Caco-2 (cell line): ENCODE measurements around the gene SYNGR3. TPM values are rescaled to one million over a fixed set of nuclear protein-coding genes. Genes with fewer than 3 reads are reported as not detected.

Source experiments
- BruUV-seq: library from RNA; stranded (reverse); fragments of 400-500 nt; replicated peaks from 2 replicates; lab custom pipeline; 2021; lab: Mats Ljungman, UMichigan
- CTCF ChIA-PET: fragments of 300-600 bp; sonication (Branson Sonifier 250); formaldehyde crosslinking; loops from one replicate; lab custom pipeline; 2022; ENCODE audit warnings: antibody characterized with exemption; lab: Charles Lee
- POLR2A ChIA-PET: fragments of 300-600 bp; sonication (Branson Sonifier 250); formaldehyde crosslinking; loops from one replicate; lab custom pipeline; 2022; ENCODE audit warnings: antibody characterized with exemption; lab: Charles Lee
- DNase-seq, 2 experiments: peaks; one replicate each; pipeline versions ENCODE4 v3.0.0 to v3.0.0-alpha.2; 2020 to 2022
- H3K27me3 ChIP-seq: replicated peaks from 2 replicates; pipeline ENCODE4 v1.6.0; 2011; ENCODE audit warnings: low read length; ENCODE audit not compliant: control insufficient read depth, insufficient read depth
- H3K36me3 ChIP-seq: 2 replicates; pipeline ENCODE4 v1.5.1; 2011; ENCODE audit warnings: low read length; ENCODE audit not compliant: control insufficient read depth, insufficient read depth
- H3K4me1 ChIP-seq: fragments of 250-450 bp; sonication (Bioruptor Pico); 2 replicates; pipeline ENCODE4 v1.5.1; 2020; ENCODE audit warnings: mild to moderate bottlenecking
- H3K4me3 ChIP-seq: 2 replicates; pipeline ENCODE4 v1.5.1; 2011; ENCODE audit warnings: low read depth, mild to moderate bottlenecking, control low read depth, low read length
- H3K9me3 ChIP-seq: fragments of 250-450 bp; sonication (Bioruptor Pico); 2 replicates; pipeline ENCODE4 v1.5.1; 2020; ENCODE audit warnings: mild to moderate bottlenecking, moderate library complexity
- H3K27ac Mint-ChIP-seq: one replicate; pipeline ENCODE4 v1.8.0; 2022; ENCODE audit warnings: mixed read lengths; ENCODE audit not compliant: unreplicated experiment
- H3K27me3 Mint-ChIP-seq: one replicate; pipeline ENCODE4 v1.8.0; 2022; ENCODE audit warnings: mixed read lengths; ENCODE audit not compliant: insufficient read depth, unreplicated experiment
- H3K36me3 Mint-ChIP-seq: one replicate; pipeline ENCODE4 v1.8.0; 2022; ENCODE audit warnings: mild to moderate bottlenecking, mixed read lengths; ENCODE audit not compliant: insufficient read depth, unreplicated experiment
- H3K4me1 Mint-ChIP-seq: one replicate; pipeline ENCODE4 v1.8.0; 2022; ENCODE audit warnings: low read depth, mixed read lengths; ENCODE audit not compliant: unreplicated experiment
- H3K4me3 Mint-ChIP-seq: one replicate; pipeline ENCODE4 v1.8.0; 2022; ENCODE audit warnings: mild to moderate bottlenecking, moderate library complexity, mixed read lengths; ENCODE audit not compliant: unreplicated experiment
- H3K9me3 Mint-ChIP-seq: one replicate; pipeline ENCODE4 v1.8.0; 2022; ENCODE audit warnings: mixed read lengths; ENCODE audit not compliant: unreplicated experiment
- intact Hi-C: fragments of 100-400 bp; cut with micrococcal nuclease; formaldehyde crosslinking; loops from one replicate; pipeline ENCODE4 v1.10.0; 2022; ENCODE audit not compliant: unreplicated experiment
- total RNA-seq: library from RNA; stranded (reverse); gene quantifications from 2 replicates; pipeline ENCODE4 v1.2.3, GENCODE V29; 2022
- TF ChIP-seq, protein P1 (sequence below), 2 experiments: fragments of 200-600 bp in 1 of 2; IDR thresholded peaks; 1 replicate in 1 of 2; 2 replicates in 1 of 2; pipeline versions ENCODE4 v1.5.1 to v1.8.0; 2011 to 2022; ENCODE audit warnings: antibody characterized with exemption in 1 of 2, control low read depth in 1 of 2, inconsistent platforms in 1 of 2, low read depth in 1 of 2, low read length in 1 of 2, mild to moderate bottlenecking in 1 of 2, moderate library complexity in 1 of 2; ENCODE audit not compliant: insufficient read depth in 1 of 2, severe bottlenecking in 1 of 2, unreplicated experiment in 1 of 2

The SYNGR3 gene
- total RNA-seq, 1 experiment from 2014 or later, result 2.9 TPM

DNA sequence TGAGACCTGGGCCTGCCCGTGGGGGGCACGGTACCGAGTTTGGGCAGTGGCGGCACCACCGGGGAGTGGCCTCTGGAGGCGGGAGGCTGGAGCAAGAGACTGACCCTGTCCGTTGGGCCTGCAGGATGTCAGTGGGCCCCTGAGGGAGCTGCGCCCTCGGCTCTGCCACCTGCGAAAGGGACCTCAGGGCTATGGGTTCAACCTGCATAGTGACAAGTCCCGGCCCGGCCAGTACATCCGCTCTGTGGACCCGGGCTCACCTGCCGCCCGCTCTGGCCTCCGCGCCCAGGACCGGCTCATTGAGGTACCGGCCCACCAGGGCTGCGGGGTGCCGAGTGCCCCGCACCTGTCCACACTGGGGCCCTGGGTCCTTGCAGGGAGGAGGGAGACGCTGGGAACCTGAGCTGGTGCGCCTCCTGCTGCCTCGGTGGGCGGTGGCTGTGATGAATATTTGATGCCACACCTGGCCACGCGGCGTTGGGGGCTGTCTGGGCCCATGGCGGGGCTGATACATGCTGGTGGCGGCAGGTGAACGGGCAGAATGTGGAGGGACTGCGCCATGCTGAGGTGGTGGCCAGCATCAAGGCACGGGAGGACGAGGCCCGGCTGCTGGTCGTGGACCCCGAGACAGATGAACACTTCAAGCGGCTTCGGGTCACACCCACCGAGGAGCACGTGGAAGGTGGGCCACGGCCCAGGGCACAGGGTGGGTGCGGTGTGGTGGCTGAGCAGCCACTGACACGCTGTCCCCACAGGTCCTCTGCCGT lies 46.6 kb downstream of the SYNGR3 start:
- DNase-seq, result no peak
- POLR2A ChIA-PET, result interaction anchor here (0.6 kb wide), 1 partner anchor 454 kb away, joined by 4 read pairs; no protein-coding TSS in a partner anchor
- CTCF ChIA-PET, result no interaction called here
- intact Hi-C loops, result no loop called here
- TF ChIP-seq, protein P1, sequence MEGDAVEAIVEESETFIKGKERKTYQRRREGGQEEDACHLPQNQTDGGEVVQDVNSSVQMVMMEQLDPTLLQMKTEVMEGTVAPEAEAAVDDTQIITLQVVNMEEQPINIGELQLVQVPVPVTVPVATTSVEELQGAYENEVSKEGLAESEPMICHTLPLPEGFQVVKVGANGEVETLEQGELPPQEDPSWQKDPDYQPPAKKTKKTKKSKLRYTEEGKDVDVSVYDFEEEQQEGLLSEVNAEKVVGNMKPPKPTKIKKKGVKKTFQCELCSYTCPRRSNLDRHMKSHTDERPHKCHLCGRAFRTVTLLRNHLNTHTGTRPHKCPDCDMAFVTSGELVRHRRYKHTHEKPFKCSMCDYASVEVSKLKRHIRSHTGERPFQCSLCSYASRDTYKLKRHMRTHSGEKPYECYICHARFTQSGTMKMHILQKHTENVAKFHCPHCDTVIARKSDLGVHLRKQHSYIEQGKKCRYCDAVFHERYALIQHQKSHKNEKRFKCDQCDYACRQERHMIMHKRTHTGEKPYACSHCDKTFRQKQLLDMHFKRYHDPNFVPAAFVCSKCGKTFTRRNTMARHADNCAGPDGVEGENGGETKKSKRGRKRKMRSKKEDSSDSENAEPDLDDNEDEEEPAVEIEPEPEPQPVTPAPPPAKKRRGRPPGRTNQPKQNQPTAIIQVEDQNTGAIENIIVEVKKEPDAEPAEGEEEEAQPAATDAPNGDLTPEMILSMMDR (IDR thresholded peaks at IDR 0.05; ENCODE audit: insufficient read depth in 1 of 2, low read depth in 1 of 2, low read length in 1 of 2, severe bottlenecking in 1 of 2, unreplicated experiment in 1 of 2), result no peak
- peaks cover 29% of the 10 kb centered on the region for H3K4me1 ChIP-seq
- H3K4me1 Mint-ChIP-seq, result peaks cover 7% of the 10 kb centered on the region
- no peaks in the 10 kb centered on the region for H3K27me3 Mint-ChIP-seq
- peaks cover 16% of the 10 kb centered on the region for H3K36me3 Mint-ChIP-seq
- no peak overlapping the region for H3K4me3 ChIP-seq
- no peak overlapping the region for H3K27ac Mint-ChIP-seq
- H3K36me3 ChIP-seq, result no peaks in the 10 kb centered on the region; the same call in 1 of the 2 replicates
- H3K27me3 ChIP-seq, result no peaks in the 10 kb centered on the region
- BruUV-seq, result no TSS peak
- H3K9me3 ChIP-seq, result no peaks in the 10 kb centered on the region
- no peaks in the 10 kb centered on the region for H3K9me3 Mint-ChIP-seq
- no peak overlapping the region for H3K4me3 Mint-ChIP-seq

DNA sequence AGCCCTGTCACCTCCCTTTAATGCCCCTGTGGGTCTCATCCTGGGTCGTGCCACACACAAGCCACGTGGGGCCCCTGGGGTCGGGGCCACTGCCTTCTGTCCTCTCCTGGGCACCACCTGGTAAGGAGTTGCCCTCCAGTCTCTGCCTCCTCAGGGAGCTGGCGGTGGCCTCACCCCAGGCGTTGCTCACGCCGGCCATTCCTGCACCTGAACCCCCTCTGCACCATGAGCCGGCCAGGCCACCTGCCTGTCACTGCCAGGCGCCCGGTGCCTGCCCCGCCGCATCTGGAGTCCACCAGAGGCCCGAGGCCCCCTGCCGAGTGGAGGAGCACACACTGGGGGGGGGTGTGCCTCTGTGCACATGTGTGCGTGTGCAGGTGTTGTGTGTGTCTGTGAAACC lies 47.3 kb downstream of the SYNGR3 start:
- Histone ChIP-seq H3K4me3 (no peak overlapping the region), H3K9me3 (no peaks in the 10 kb centered on the region), H3K4me1 (peaks cover 29% of the 10 kb centered on the region), H3K36me3 (no peaks in the 10 kb centered on the region; the same call in 1 of the 2 replicates), H3K27me3 (no peaks in the 10 kb centered on the region)
- DNase-seq, result no peak
- TF ChIP-seq, protein P1 (IDR thresholded peaks at IDR 0.05; ENCODE audit: insufficient read depth in 1 of 2, low read depth in 1 of 2, low read length in 1 of 2, severe bottlenecking in 1 of 2, unreplicated experiment in 1 of 2), result no peak
- no TSS peak for BruUV-seq
- H3K4me1 Mint-ChIP-seq, result peaks cover 7% of the 10 kb centered on the region
- H3K27ac Mint-ChIP-seq, result no peak overlapping the region
- peaks cover 16% of the 10 kb centered on the region for H3K36me3 Mint-ChIP-seq
- no peaks in the 10 kb centered on the region for H3K27me3 Mint-ChIP-seq
- ChIA-PET CTCF (no interaction called here), POLR2A (no interaction called here)
- intact Hi-C loops, result no loop called here
- no peaks in the 10 kb centered on the region for H3K9me3 Mint-ChIP-seq
- H3K4me3 Mint-ChIP-seq, result no peak overlapping the region

DNA sequence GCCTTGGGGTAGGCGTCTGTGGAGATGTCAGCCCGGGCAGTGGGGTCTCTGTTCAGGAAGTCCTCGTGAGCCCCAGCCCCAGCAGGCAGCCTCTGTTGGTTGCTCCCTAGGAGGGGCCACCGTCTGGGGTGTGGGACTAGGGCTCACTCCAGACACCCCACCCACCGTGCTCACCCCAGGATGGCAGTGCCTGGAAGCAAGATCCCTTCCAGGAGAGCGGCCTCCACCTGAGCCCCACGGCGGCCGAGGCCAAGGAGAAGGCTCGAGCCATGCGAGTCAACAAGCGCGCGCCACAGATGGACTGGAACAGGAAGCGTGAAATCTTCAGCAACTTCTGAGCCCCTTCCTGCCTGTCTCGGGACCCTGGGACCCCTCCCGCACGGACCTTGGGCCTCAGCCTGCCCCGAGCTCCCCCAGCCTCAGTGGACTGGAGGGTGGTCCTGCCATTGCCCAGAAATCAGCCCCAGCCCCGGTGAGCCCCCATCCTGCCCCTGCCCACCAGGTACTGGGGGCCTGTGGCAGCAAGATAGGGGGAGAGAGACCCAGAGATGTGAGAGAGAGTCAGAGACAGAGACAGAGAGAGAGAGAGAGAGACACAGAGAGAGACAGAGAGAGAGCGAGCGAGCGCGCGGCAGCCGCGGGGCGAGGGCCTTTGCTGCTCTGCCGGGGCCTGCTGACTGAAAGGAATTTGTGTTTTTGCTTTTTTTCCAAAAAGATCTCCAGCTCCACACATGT lies 48.0 kb downstream of the SYNGR3 start:
- Mint-ChIP-seq H3K9me3 (no peaks in the 10 kb centered on the region), H3K4me1 (peaks cover 7% of the 10 kb centered on the region), H3K36me3 (peaks cover 16% of the 10 kb centered on the region), H3K27ac (peak overlapping the region; percentile 27), H3K4me3 (no peak overlapping the region), H3K27me3 (no peaks in the 10 kb centered on the region)
- ChIA-PET CTCF (no interaction called here), POLR2A (no interaction called here)
- intact Hi-C loops, result no loop called here
- no peak for DNase-seq
- H3K36me3 ChIP-seq, result no peaks in the 10 kb centered on the region; the same call in 1 of the 2 replicates
- H3K4me3 ChIP-seq, result no peak overlapping the region
- no peaks in the 10 kb centered on the region for H3K9me3 ChIP-seq
- H3K4me1 ChIP-seq, result peaks cover 29% of the 10 kb centered on the region
- BruUV-seq, result no TSS peak
- TF ChIP-seq, protein P1 (IDR thresholded peaks at IDR 0.05; ENCODE audit: insufficient read depth in 1 of 2, low read depth in 1 of 2, low read length in 1 of 2, severe bottlenecking in 1 of 2, unreplicated experiment in 1 of 2), result no peak
- H3K27me3 ChIP-seq, result no peaks in the 10 kb centered on the region
